Fibroblast of skin of right biceps (primary cell): ENCODE results near the gene VBP1.
"Not testable (repeated sequence)": the region's sequence is repeated elsewhere in the genome, so short reads cannot be mapped to it uniquely, and the experiment has no call there.

Experiments
- DNase-seq: peaks from one replicate; pipeline ENCODE4 v3.0.0-alpha.2; 2013

VBP1 gene

DNA sequence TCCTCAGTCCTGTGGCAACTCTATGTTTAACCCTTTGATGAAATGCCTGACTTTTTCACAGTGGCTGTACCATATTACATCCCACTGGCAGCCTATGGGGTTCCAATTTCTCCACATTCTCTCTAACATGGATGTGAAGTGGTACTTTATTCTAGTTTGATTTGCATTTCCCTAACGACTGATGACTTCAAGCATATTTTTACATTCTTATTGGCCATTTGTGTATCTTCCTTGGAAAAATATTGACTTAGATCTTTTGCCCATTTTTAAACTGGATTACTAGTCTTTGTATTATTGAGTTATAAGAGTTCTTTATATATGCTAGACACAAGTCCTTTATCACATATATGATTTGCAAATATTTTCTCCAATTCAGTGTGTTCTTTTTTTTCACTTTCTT is 50.2 kb downstream of the VBP1 start:
- no peak for DNase-seq

DNA sequence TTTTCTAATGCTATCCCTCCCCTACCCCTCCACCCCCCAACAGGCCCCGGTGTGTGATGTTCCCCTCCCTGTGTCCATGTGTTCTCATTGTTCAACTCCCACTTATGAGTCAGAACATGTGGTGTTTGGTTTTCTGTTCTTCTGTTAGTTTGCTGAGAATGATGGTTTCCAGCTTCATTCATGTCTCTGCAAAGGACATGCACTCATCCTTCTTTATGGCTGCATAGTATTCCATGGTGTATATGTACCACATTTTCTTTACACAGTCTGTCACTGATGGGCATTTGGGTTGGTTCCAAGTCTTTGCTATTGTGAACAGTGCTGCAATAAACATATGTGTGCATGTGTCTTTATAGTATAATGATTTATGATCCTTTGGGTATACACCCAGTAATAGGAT is 51.7 kb downstream of the VBP1 start:
- DNase-seq: not testable (repeated sequence)

- no peak for DNase-seq
Observed at GRCh38 chrX:155270969-155271368, 54.7 kb downstream of the VBP1 start.

- no peak for DNase-seq
Observed at GRCh38 chrX:155279873-155280272, 63.6 kb downstream of the VBP1 start.
